HEK293 (cell line): ENCODE measurements around the gene CCHCR1.
"Not testable (repeated sequence)": the region's sequence is repeated elsewhere in the genome, so short reads cannot be mapped to it uniquely, and the experiment has no call there.

Source experiments
- CTCF ChIA-PET: fragments of 350-600 bp; formaldehyde crosslinking; extraction: SDS; loops from one replicate; lab custom pipeline; 2021; ENCODE audit warnings: antibody characterized with exemption; lab: Yijun Ruan, JAX
- POLR2A ChIA-PET: fragments of 300-600 bp; formaldehyde crosslinking; extraction: SDS; loops from one replicate; lab custom pipeline; 2020; ENCODE audit warnings: antibody characterized with exemption, inconsistent platforms; lab: Yijun Ruan, JAX
- H3K27ac ChIP-seq: fragments of 200-500 bp; sonication (Bioruptor generic); 2 replicates; pipeline ENCODE4 v1.5.1; 2014; ENCODE audit warnings: low read depth, low read length, control low read depth, inconsistent platforms; ENCODE audit errors: extremely low read depth
- H3K36me3 ChIP-seq, 2 experiments: fragments of 200-500 bp in 1 of 2; sonication (Bioruptor generic) in 1 of 2; 1 replicate in 1 of 2; 2 replicates in 1 of 2; pipeline ENCODE4 v1.5.1; 2014 to 2017; ENCODE audit warnings: inconsistent platforms in 2 of 2, low read length in 2 of 2; ENCODE audit not compliant: control insufficient read depth in 2 of 2, insufficient read depth in 1 of 2
- H3K4me1 ChIP-seq: fragments of 200-500 bp; sonication (Bioruptor generic); 2 replicates; pipeline ENCODE4 v1.5.1; 2014; ENCODE audit warnings: mild to moderate bottlenecking, low read length, inconsistent platforms; ENCODE audit not compliant: control insufficient read depth, insufficient read depth
- H3K4me3 ChIP-seq: 2 replicates; pipeline ENCODE4 v1.5.1; 2011; ENCODE audit warnings: low read depth, mild to moderate bottlenecking, control low read depth, low read length, moderate library complexity
- H3K9me3 ChIP-seq: fragments of 200-500 bp; sonication (Bioruptor generic); 2 replicates; pipeline ENCODE4 v1.5.1; 2014; ENCODE audit warnings: low read depth, low read length, inconsistent platforms; ENCODE audit not compliant: control insufficient read depth, insufficient read depth
- ELK4 ChIP-seq: IDR thresholded peaks from 2 replicates; pipeline ENCODE4 v1.6.1; 2011; ENCODE audit warnings: mild to moderate bottlenecking, low read depth, low read length, borderline replicate concordance
- GLI4 ChIP-seq: fragments of 450-650 bp; formaldehyde crosslinking; IDR thresholded peaks from 2 replicates; pipeline ENCODE4 v1.5.1; 2016; ENCODE audit warnings: missing biosample characterization, missing genetic modification characterization
- KLF8 ChIP-seq: fragments of 450-650 bp; formaldehyde crosslinking; IDR thresholded peaks from 2 replicates; pipeline ENCODE4 v1.5.1; 2016; ENCODE audit warnings: missing biosample characterization, missing genetic modification characterization
- SP2 ChIP-seq: fragments of 450-650 bp; formaldehyde crosslinking; IDR thresholded peaks from 2 replicates; pipeline ENCODE4 v1.5.1; 2016; ENCODE audit warnings: missing biosample characterization, missing genetic modification characterization
- TRIM28 ChIP-seq: IDR thresholded peaks from 2 replicates; pipeline ENCODE4 v1.6.1; 2011; ENCODE audit warnings: low read length, control low read depth, borderline replicate concordance
- TSHZ1 ChIP-seq: fragments of 450-650 bp; formaldehyde crosslinking; IDR thresholded peaks from 2 replicates; pipeline ENCODE4 v1.5.1; 2016; ENCODE audit warnings: missing biosample characterization, missing genetic modification characterization, borderline replicate concordance
- ZBTB21 ChIP-seq: fragments of 450-650 bp; formaldehyde crosslinking; IDR thresholded peaks from 2 replicates; pipeline ENCODE4 v1.5.1; 2017; ENCODE audit warnings: missing biosample characterization, missing genetic modification characterization
- ZNF18 ChIP-seq: fragments of 450-650 bp; formaldehyde crosslinking; IDR thresholded peaks from 2 replicates; pipeline ENCODE4 v1.5.1; 2016; ENCODE audit warnings: missing biosample characterization, missing genetic modification characterization
- ZNF248 ChIP-seq: fragments of 450-650 bp; formaldehyde crosslinking; IDR thresholded peaks from 2 replicates; pipeline ENCODE4 v1.5.1; 2017; ENCODE audit warnings: missing biosample characterization, missing genetic modification characterization
- ZNF274 ChIP-seq, 2 experiments: fragments of 200-500 bp in 1 of 2; fragments of 450-650 bp in 1 of 2; sonication (Bioruptor generic) in 1 of 2; formaldehyde crosslinking in 1 of 2; IDR thresholded peaks; 2 replicates each; pipeline versions ENCODE4 v1.5.1 to v1.6.1; 2014 to 2016; ENCODE audit warnings: borderline replicate concordance in 1 of 2, inconsistent platforms in 1 of 2, low read length in 1 of 2, missing biosample characterization in 1 of 2, missing genetic modification characterization in 1 of 2
- ZNF416 ChIP-seq: fragments of 450-650 bp; formaldehyde crosslinking; IDR thresholded peaks from 2 replicates; pipeline ENCODE4 v1.5.1; 2016; ENCODE audit warnings: missing biosample characterization, missing genetic modification characterization
- ZNF423 ChIP-seq: fragments of 450-650 bp; formaldehyde crosslinking; IDR thresholded peaks from 2 replicates; pipeline ENCODE4 v1.5.1; 2016; ENCODE audit warnings: missing biosample characterization, missing genetic modification characterization
- ZNF621 ChIP-seq: fragments of 450-650 bp; formaldehyde crosslinking; IDR thresholded peaks from 2 replicates; pipeline ENCODE4 v1.5.1; 2017; ENCODE audit warnings: missing biosample characterization, missing genetic modification characterization
- ZNF658 ChIP-seq: fragments of 450-650 bp; formaldehyde crosslinking; IDR thresholded peaks from 2 replicates; pipeline ENCODE4; 2016; ENCODE audit warnings: missing biosample characterization, missing genetic modification characterization
- ZNF677 ChIP-seq: fragments of 450-650 bp; IDR thresholded peaks from 2 replicates; pipeline ENCODE4 v1.5.0; 2018; ENCODE audit warnings: missing biosample characterization, mild to moderate bottlenecking, missing genetic modification characterization, moderate library complexity
- ZNF843 ChIP-seq: fragments of 450-650 bp; formaldehyde crosslinking; IDR thresholded peaks from 2 replicates; pipeline ENCODE4 v1.5.1; 2016; ENCODE audit warnings: missing biosample characterization, missing genetic modification characterization

Gene CCHCR1

GRCh38 chr6:31185695-31186051 is 28.1 kb upstream of the CCHCR1 start:
- H3K9me3 ChIP-seq, H3K27ac ChIP-seq, H3K4me1 ChIP-seq, POLR2A ChIA-PET, H3K4me3 ChIP-seq, H3K36me3 ChIP-seq, CTCF ChIA-PET: not testable (repeated sequence)
- 0 out of 2 replicates have a peak, but pooled peaks have one; percentile 37 for TF ChIP-seq ZNF677 (tag by site-specific recombination)

DNA sequence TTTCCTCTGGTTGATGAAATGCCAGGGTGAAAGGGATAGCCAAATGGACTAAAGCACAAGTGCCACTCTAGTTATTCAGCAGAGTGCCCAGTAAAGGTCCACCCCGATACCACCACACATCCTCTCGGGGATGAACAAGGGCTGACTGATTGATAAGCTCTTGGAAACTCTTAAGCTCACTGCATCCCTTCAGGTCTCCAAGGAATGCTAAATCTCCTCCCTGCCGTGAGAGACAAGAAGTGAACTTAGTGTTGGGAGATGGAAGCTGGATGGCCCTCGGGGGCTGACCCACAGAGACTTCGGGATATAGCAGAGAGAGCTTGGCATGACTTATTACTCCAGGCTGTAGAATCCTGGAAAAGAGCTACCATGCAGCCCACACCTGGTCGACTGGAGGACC is 26.3 kb upstream of the CCHCR1 start:
- not testable (repeated sequence) for H3K9me3 ChIP-seq, H3K36me3 ChIP-seq, H3K4me3 ChIP-seq, H3K27ac ChIP-seq, H3K4me1 ChIP-seq
- ChIA-PET POLR2A (interaction anchor here (1.8 kb wide), 1 partner anchor 33 kb away, joined by 4 read pairs; no protein-coding TSS in a partner anchor), CTCF (interaction anchor here (1.0 to 2.0 kb wide), 4 partner anchors 9 to 258 kb away, joined by 3 to 10 read pairs (median 6); no protein-coding TSS in a partner anchor)

DNA sequence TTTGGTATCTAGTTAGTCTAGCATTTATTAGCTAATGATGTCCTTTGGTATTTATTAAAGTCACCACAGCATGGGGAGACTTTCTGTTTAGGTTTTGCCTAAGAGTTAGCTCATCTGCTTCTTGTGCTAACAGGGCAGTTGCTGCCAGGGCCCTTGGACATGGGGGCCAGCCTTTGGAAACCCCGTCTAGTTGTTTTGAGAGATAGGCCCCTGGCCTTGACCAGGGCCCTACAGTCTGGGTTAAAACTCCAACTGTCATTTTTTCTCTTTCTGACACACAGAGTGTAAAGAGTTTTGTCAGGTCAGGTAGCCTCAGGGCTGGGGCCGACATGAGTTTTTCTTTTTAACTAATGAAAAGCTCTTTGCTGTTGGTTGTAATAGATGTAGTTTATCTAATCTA is 25.7 kb upstream of the CCHCR1 start:
- not testable (repeated sequence) for H3K9me3 ChIP-seq, H3K36me3 ChIP-seq, H3K27ac ChIP-seq, H3K4me3 ChIP-seq, H3K4me1 ChIP-seq
- CTCF ChIA-PET: interaction anchor here (0.7 to 2.0 kb wide), 7 partner anchors 9 to 259 kb away, joined by 3 to 10 read pairs (median 4); no protein-coding TSS in a partner anchor
- POLR2A ChIA-PET: interaction anchor here (1.8 kb wide), 1 partner anchor 32 kb away, joined by 4 read pairs; no protein-coding TSS in a partner anchor

GRCh38 chr6:31180500-31180899 is 22.9 kb upstream of the CCHCR1 start:
- CTCF ChIA-PET: no interaction called here
- Histone ChIP-seq H3K4me1 (no peaks in the 10 kb centered on the region), H3K4me3 (no peak overlapping the region)
- TF ChIP-seq SP2 (peak; percentile 23), ZNF18 (tag by site-specific recombination) (no peak)
- TF ChIP-seq, all 188 proteins: peak for 1
- POLR2A ChIA-PET: no interaction called here
- no peaks in the 10 kb centered on the region for H3K36me3 ChIP-seq
- no peaks in the 10 kb centered on the region for H3K9me3 ChIP-seq
- no peak overlapping the region for H3K27ac ChIP-seq

- CTCF ChIA-PET: interaction anchor here (1.2 kb wide), 1 partner anchor 187 kb away, joined by 5 read pairs; no protein-coding TSS in a partner anchor
- no peaks in the 10 kb centered on the region for H3K36me3 ChIP-seq
- H3K4me3 ChIP-seq: no peak overlapping the region
- no peaks in the 10 kb centered on the region for H3K4me1 ChIP-seq
- H3K9me3 ChIP-seq: no peaks in the 10 kb centered on the region
- H3K27ac ChIP-seq: no peak overlapping the region
- POLR2A ChIA-PET: interaction anchor here (0.5 kb wide), 1 partner anchor 28 kb away, joined by 3 read pairs; no protein-coding TSS in a partner anchor
- TF ChIP-seq ZNF18 (tag by site-specific recombination) (no peak), TSHZ1 (tag by site-specific recombination) (no peak), TRIM28 (no peak), GLI4 (tag by site-specific recombination) (no peak), ZNF274 (IDR thresholded peaks at IDR 0.05; ENCODE audit: low read length) (no peak), ZNF274 (tag by site-specific recombination; IDR thresholded peaks at IDR 0.05; ENCODE audit: borderline replicate concordance) (no peak), ZBTB21 (no peak), ZNF416 (no peak), KLF8 (tag by site-specific recombination) (no peak), ZNF248 (no peak), ZNF423 (tag by site-specific recombination) (no peak), ELK4 (no peak), ZNF658 (no peak), ZNF621 (no peak), ZNF843 (tag by site-specific recombination) (no peak)
These were observed 22.3 kb upstream of the CCHCR1 start for GRCh38 chr6:31179896-31180295.
